H1 (cell line): Measurements from ENCODE around the gene FAM174A. TPM values are rescaled to one million over a fixed set of nuclear protein-coding genes. Genes with fewer than 3 reads are reported as not detected.

ENCODE experiments used
- ASH2L ChIP-seq: fragments of 200-600, 300-600 bp; sonication (generic); IDR thresholded peaks from one replicate; pipeline ENCODE4 v1.7.1; 2017; ENCODE audit warnings: low read length
- CBX5 ChIP-seq: fragments of 300-800, 300-1000 bp; sonication (generic); IDR thresholded peaks from 2 replicates; pipeline ENCODE4 v1.7.1; 2016; ENCODE audit warnings: antibody characterized with exemption, low read length, low read depth
- CEBPB ChIP-seq: IDR thresholded peaks from 2 replicates; pipeline ENCODE4 v1.6.1; 2012; ENCODE audit warnings: low read depth, low read length
- CHD7 ChIP-seq: fragments of 300-600 bp; sonication (generic); IDR thresholded peaks from 2 replicates; pipeline ENCODE4 v1.7.1; 2012; ENCODE audit warnings: low read length, moderate library complexity, mild to moderate bottlenecking, inconsistent platforms; ENCODE audit not compliant: insufficient replicate concordance
- GTF2F1 ChIP-seq: IDR thresholded peaks from 2 replicates; pipeline ENCODE4 v1.6.1; 2012; ENCODE audit warnings: low read depth, low read length, improper control_type of control experiment, borderline replicate concordance
- HDAC2 ChIP-seq, 2 experiments: fragments of 300-600 bp in 1 of 2; sonication (generic) in 1 of 2; IDR thresholded peaks; 2 replicates each; pipeline ENCODE4 v1.6.1; 2011 to 2012; ENCODE audit warnings: low read depth in 2 of 2, low read length in 2 of 2, mild to moderate bottlenecking in 2 of 2, moderate library complexity in 2 of 2, borderline replicate concordance in 1 of 2, inconsistent platforms in 1 of 2
- RXRA ChIP-seq: IDR thresholded peaks from 2 replicates; pipeline ENCODE4 v1.6.1; 2011; ENCODE audit warnings: low read depth, mild to moderate bottlenecking, low read length, moderate library complexity; ENCODE audit not compliant: insufficient read depth
- SIX5 ChIP-seq: IDR thresholded peaks from 2 replicates; pipeline ENCODE4 v1.6.1; 2011; ENCODE audit warnings: mild to moderate bottlenecking, low read depth, low read length
- TAF7 ChIP-seq: optimal IDR thresholded peaks from 2 replicates; pipeline ENCODE3; 2011; ENCODE audit warnings: low read depth, mild to moderate bottlenecking, inconsistent platforms, low read length, moderate library complexity, borderline replicate concordance
- TCF12 ChIP-seq: IDR thresholded peaks from 2 replicates; pipeline ENCODE4 v1.6.1; 2011; ENCODE audit warnings: low read depth, mild to moderate bottlenecking, low read length
- USF2 ChIP-seq: IDR thresholded peaks from 2 replicates; pipeline ENCODE4 v1.6.1; 2011; ENCODE audit warnings: low read length, improper control_type of control experiment
- polyA plus RNA-seq, 7 experiments: library from polyadenylated mRNA; depleted of rRNA in 3 of 7; stranded (reverse) in 5 of 7; unstranded in 2 of 7; fragments of >200 nt in 5 of 7; fragments of 200-250 nt in 2 of 7; gene quantifications; 1 replicate in 5 of 7; 2 replicates in 1 of 7; 4 replicates in 1 of 7; pipeline versions ENCODE4 v1.2.1 to v1.2.3, GENCODE V29; 2011 to 2013; ENCODE audit warnings: missing spikeins in 2 of 7, mixed read lengths in 2 of 7
- total RNA-seq: library from RNA; stranded (reverse); fragmentation: NEBNext Ultra II Directional; extraction: Animal tissue kit (Norgen Biotek cat#: 25700); gene quantifications from 2 replicates; pipeline ENCODE4 v1.2.1, GENCODE V29; 2021

FAM174A gene
- total and polyA plus RNA-seq, 2 of the 8 experiments (the other 6 are each of a cell fraction or from before 2014, with no cell fraction given): 3.9 to 5.3 TPM

GRCh38 chr5:100577506-100577905, 42.3 kb downstream of the FAM174A start (continued):
- TF ChIP-seq CHD7 (no peak), RXRA (no peak), SIX5 (no peak), TCF12 (no peak), HDAC2 (IDR thresholded peaks at IDR 0.05; ENCODE audit: borderline replicate concordance in 1 of 2, low read depth in 2 of 2, low read length in 2 of 2) (no peak), USF2 (no peak), CEBPB (no peak), GTF2F1 (no peak), CBX5 (no peak), ASH2L (no peak), TAF7 (no peak)
